GM21619 (cell line): ENCODE results near the gene APMAP.

ENCODE experiments used
- ATAC-seq: cut with Tn5 transposase; IDR thresholded peaks from one replicate; pipeline ENCODE4 v1.9.1; 2021; ENCODE audit not compliant: unreplicated experiment

Gene APMAP

DNA sequence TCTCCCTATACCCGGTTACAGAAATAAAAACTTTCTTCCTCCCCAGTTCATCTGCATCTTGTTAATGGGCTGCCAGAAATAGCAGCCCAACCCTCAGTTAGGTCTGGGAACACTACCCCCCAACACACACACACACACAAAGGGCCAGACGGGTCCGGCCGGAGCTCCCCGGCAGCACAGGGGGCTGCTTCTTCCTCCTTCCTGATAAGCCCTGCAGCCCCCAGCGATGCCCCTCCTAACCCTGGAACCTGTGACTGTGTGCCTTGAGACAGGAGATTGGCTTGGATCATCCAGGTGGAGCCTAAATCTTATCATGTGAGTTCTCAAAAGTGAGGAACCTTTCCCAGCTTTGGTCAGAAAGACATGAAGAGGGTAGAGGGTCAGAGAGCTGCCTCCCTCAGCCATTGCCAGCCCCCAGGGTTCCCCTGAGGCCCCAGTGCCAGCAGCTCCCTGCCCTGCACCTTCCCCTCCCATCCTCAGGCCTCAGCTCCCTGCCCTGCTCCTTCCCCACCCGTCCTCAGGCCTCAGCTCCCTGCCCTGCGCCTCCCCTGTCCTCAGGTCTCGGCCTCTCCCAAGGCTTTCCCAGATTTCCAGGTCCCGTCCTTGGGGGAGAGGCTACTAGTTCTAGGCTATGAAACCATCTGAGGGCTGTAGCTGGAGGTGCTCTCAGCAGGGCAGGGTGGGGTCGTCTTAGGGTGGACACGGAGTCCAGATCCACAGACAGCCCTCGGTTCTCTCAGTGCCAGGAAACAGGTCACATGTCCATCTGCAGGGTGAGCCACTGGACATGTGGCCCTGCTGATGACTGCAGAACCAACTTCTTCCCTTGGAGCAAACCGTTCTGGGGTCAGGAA, 77.9 kb downstream of the APMAP start:
- ATAC-seq, result no peak

- ATAC-seq, result no peak
Measured at GRCh38 chr20:24913076-24913628, 79.4 kb downstream of the APMAP start.
